ENCODE results near the gene UST. TPM values are rescaled to one million over a fixed set of nuclear protein-coding genes. Genes with fewer than 3 reads are reported as not detected.

Gene UST
- polyA plus RNA-seq, 1 donor from 2014 or later, result 7.5 TPM

- Histone ChIP-seq H3K27me3 (ENCODE audit: insufficient read depth, low read depth, low read length) (peaks cover 31% of the 10 kb centered on the region), H3K27ac (ENCODE audit: low read length) (no peak overlapping the region), H3K9ac (ENCODE audit: low read length) (peak overlapping the region; percentile 56), H3K9me3 (ENCODE audit: low read length) (no peaks in the 10 kb centered on the region), H2AFZ (ENCODE audit: low read depth, low read length) (no peak overlapping the region), H3F3A (ENCODE audit: insufficient read depth, low read length, poor library complexity, severe bottlenecking) (no peaks in the 10 kb centered on the region), H3K9me2 (ENCODE audit: insufficient read depth, low read length) (no peaks in the 10 kb centered on the region), H3K4me3 (ENCODE audit: low read length) (peak overlapping the region; percentile 87), H3K36me3 (ENCODE audit: insufficient read depth, low read length) (no peaks in the 10 kb centered on the region), H3K79me2 (replicated peaks; ENCODE audit: insufficient read depth, low read length) (no peaks in the 10 kb centered on the region), H4K20me1 (ENCODE audit: insufficient read depth) (no peaks in the 10 kb centered on the region), H3K4me2 (ENCODE audit: low read length) (no peak overlapping the region)
- TF ChIP-seq SMC3 (conservative IDR thresholded peaks at IDR 0.05; ENCODE audit: poor library complexity) (no peak), RAD21 (conservative IDR thresholded peaks at IDR 0.05) (no peak), TAF1 (IDR thresholded peaks at IDR 0.05; ENCODE audit: low read depth) (no peak), EZH2 (IDR thresholded peaks at IDR 0.05; ENCODE audit: borderline replicate concordance, insufficient read depth, low read length, poor library complexity, severe bottlenecking) (no peak), EP300 (conservative IDR thresholded peaks at IDR 0.05; ENCODE audit: poor library complexity, severe bottlenecking) (no peak), MXI1 (conservative IDR thresholded peaks at IDR 0.05; ENCODE audit: poor library complexity, severe bottlenecking) (no peak), REST (IDR thresholded peaks at IDR 0.05; ENCODE audit: borderline replicate concordance) (no peak), CTCF (IDR thresholded peaks at IDR 0.05; ENCODE audit: poor library complexity, severe bottlenecking) (no peak), POLR2AphosphoS5 (IDR thresholded peaks at IDR 0.05) (no peak)
These were observed 278 bp downstream of the UST start for GRCh38 chr6:148747145-148747470.

GRCh38 chr6:148747471-148748165 lies 788 bp downstream of the UST start:
- Histone ChIP-seq H3K9ac (ENCODE audit: low read length) (peak overlapping the region; percentile 56), H3K9me2 (ENCODE audit: insufficient read depth, low read length) (no peaks in the 10 kb centered on the region), H3K79me2 (replicated peaks; ENCODE audit: insufficient read depth, low read length) (no peaks in the 10 kb centered on the region), H2AFZ (ENCODE audit: low read depth, low read length) (no peak overlapping the region), H3K9me3 (ENCODE audit: low read length) (no peaks in the 10 kb centered on the region), H3K27me3 (ENCODE audit: insufficient read depth, low read depth, low read length) (peaks cover 31% of the 10 kb centered on the region), H3F3A (ENCODE audit: insufficient read depth, low read length, poor library complexity, severe bottlenecking) (no peaks in the 10 kb centered on the region), H4K20me1 (ENCODE audit: insufficient read depth) (no peaks in the 10 kb centered on the region), H3K4me2 (ENCODE audit: low read length) (peak overlapping the region; percentile 92), H3K36me3 (ENCODE audit: insufficient read depth, low read length) (no peaks in the 10 kb centered on the region), H3K4me3 (ENCODE audit: low read length) (peak overlapping the region; percentile 87), H3K27ac (ENCODE audit: low read length) (no peak overlapping the region)
- TF ChIP-seq CTCF (IDR thresholded peaks at IDR 0.05; ENCODE audit: poor library complexity, severe bottlenecking) (peak; percentile 52), EP300 (conservative IDR thresholded peaks at IDR 0.05; ENCODE audit: poor library complexity, severe bottlenecking) (no peak), SMC3 (conservative IDR thresholded peaks at IDR 0.05; ENCODE audit: poor library complexity) (peak; percentile 24), REST (IDR thresholded peaks at IDR 0.05; ENCODE audit: borderline replicate concordance) (no peak), RAD21 (conservative IDR thresholded peaks at IDR 0.05) (peak; percentile 45)
